ENCODE measurements around the gene SIGLEC14.
A peak's percentile ranks its signal among the peaks of the same experiment; 100 is the strongest.

SIGLEC14 gene

DNA sequence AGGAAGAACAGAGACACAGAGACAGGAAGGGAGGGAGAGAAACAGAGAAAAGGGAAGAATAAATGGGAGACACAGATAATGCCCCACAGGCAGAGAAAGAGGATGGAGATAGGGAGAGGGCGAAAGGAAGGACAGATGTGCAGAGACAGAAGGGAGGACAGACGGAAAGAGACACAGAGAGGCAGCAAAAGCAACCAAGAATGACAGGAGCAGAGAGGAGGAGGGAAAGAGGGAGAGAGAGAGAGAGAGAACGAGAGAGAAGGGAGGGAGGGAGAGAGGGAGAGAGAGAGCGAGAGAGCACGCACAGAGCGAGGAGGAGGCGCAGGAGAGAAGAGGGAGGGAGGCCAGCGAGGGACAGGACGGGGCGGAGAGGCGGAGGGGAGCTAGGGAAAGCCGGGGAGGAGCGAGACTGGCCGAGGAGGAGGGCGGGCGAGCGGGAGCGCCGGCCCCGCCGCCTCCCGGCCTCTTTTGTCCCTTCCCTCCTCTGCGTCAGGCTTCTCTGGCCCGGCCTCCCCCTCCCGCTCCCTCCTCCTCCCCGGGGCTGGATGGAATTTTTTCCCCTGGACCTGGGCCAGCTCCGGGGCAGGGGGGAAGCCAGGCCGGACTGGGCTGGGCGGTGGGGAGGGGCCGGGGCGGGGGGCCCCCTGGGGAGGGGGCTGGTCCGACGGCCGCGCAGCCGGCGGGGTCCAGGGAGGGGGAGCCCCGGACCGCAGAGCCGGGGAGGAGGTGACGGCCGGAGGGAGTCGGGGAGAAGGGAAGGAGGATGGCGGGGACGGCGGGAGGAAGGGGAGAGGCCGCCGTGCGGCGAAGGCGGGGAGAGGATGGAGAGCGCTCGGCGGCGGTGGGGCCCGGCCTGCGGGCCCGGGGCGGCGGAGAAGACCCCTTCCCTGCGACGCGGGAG, 42.3 kb upstream of the SIGLEC14 start (continued):
- TF ChIP-seq, protein P1, sequence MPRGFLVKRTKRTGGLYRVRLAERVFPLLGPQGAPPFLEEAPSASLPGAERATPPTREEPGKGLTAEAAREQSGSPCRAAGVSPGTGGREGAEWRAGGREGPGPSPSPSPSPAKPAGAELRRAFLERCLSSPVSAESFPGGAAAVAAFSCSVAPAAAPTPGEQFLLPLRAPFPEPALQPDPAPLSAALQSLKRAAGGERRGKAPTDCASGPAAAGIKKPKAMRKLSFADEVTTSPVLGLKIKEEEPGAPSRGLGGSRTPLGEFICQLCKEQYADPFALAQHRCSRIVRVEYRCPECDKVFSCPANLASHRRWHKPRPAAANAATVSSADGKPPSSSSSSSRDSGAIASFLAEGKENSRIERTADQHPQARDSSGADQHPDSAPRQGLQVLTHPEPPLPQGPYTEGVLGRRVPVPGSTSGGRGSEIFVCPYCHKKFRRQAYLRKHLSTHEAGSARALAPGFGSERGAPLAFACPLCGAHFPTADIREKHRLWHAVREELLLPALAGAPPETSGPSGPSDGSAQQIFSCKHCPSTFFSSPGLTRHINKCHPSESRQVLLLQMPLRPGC (tag by site-specific recombination; IDR thresholded peaks at IDR 0.05): no peak
- TF ChIP-seq ZNF701 (tag by site-specific recombination; IDR thresholded peaks at IDR 0.05): peak; percentile 78; the same call in 1 of the 2 replicates
- no peak for TF ChIP-seq ZNF510 (tag by site-specific recombination; IDR thresholded peaks at IDR 0.05; ENCODE audit: insufficient replicate concordance)
- TF ChIP-seq ZSCAN30 (tag by site-specific recombination; IDR thresholded peaks at IDR 0.05): peak; percentile 62
- peak; percentile 86 for TF ChIP-seq ZBTB48 (tag by site-specific recombination; IDR thresholded peaks at IDR 0.05)
- no peak for TF ChIP-seq ZNF211 (tag by site-specific recombination; IDR thresholded peaks at IDR 0.05; ENCODE audit: low read depth)
- no peak for TF ChIP-seq GFI1B (tag by site-specific recombination; IDR thresholded peaks at IDR 0.05)
- 0 out of 2 replicates have a peak, but pooled peaks have one; percentile 19 for TF ChIP-seq TRIM28 (IDR thresholded peaks at IDR 0.05; ENCODE audit: borderline replicate concordance, low read length)
- peak; percentile 88 for TF ChIP-seq ZFP69B (tag by site-specific recombination; IDR thresholded peaks at IDR 0.05)
- TF ChIP-seq ZNF23 (tag by site-specific recombination; IDR thresholded peaks at IDR 0.05; ENCODE audit: borderline replicate concordance): peak; percentile 76
- TF ChIP-seq ZNF341 (tag by site-specific recombination; IDR thresholded peaks at IDR 0.05; ENCODE audit: low read depth): peak; percentile 95
- TF ChIP-seq, protein P2, sequence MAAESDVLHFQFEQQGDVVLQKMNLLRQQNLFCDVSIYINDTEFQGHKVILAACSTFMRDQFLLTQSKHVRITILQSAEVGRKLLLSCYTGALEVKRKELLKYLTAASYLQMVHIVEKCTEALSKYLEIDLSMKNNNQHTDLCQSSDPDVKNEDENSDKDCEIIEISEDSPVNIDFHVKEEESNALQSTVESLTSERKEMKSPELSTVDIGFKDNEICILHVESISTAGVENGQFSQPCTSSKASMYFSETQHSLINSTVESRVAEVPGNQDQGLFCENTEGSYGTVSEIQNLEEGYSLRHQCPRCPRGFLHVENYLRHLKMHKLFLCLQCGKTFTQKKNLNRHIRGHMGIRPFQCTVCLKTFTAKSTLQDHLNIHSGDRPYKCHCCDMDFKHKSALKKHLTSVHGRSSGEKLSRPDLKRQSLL (tag by site-specific recombination; IDR thresholded peaks at IDR 0.05): no peak
- no peak; the same call in 1 of the 2 replicates for TF ChIP-seq BCL11B (tag by site-specific recombination; IDR thresholded peaks at IDR 0.05; ENCODE audit: low read depth)
- TF ChIP-seq, protein P3, sequence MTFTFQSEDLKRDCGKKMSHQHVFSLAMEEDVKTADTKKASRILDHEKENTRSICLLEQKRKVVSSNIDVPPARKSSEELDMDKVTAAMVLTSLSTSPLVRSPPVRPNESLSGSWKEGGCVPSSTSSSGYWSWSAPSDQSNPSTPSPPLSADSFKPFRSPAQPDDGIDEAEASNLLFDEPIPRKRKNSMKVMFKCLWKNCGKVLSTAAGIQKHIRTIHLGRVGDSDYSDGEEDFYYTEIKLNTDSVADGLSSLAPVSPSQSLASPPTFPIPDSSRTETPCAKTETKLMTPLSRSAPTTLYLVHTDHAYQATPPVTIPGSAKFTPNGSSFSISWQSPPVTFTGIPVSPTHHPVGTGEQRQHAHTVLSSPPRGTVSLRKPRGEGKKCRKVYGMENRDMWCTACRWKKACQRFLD (tag by site-specific recombination; IDR thresholded peaks at IDR 0.05): no peak
- TF ChIP-seq GLIS1 (tag by site-specific recombination; IDR thresholded peaks at IDR 0.05): peak; percentile 72
- peak; percentile 80; the same call in 1 of the 2 replicates for TF ChIP-seq SALL2 (tag by site-specific recombination; IDR thresholded peaks at IDR 0.05; ENCODE audit: borderline replicate concordance)
- TF ChIP-seq ZNF785 (tag by site-specific recombination; IDR thresholded peaks at IDR 0.05): peak; percentile 67; the same call in 1 of the 2 replicates
- TF ChIP-seq, protein P4, sequence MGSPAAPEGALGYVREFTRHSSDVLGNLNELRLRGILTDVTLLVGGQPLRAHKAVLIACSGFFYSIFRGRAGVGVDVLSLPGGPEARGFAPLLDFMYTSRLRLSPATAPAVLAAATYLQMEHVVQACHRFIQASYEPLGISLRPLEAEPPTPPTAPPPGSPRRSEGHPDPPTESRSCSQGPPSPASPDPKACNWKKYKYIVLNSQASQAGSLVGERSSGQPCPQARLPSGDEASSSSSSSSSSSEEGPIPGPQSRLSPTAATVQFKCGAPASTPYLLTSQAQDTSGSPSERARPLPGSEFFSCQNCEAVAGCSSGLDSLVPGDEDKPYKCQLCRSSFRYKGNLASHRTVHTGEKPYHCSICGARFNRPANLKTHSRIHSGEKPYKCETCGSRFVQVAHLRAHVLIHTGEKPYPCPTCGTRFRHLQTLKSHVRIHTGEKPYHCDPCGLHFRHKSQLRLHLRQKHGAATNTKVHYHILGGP (tag by site-specific recombination; IDR thresholded peaks at IDR 0.05): peak; percentile 65; the same call in 1 of the 2 replicates
- TF ChIP-seq ZNF132 (tag by site-specific recombination; IDR thresholded peaks at IDR 0.05; ENCODE audit: borderline replicate concordance): no peak
- TF ChIP-seq ZNF16 (tag by site-specific recombination; IDR thresholded peaks at IDR 0.05; ENCODE audit: low read depth): no peak
- TF ChIP-seq ZNF350 (tag by site-specific recombination; IDR thresholded peaks at IDR 0.05): no peak
- TF ChIP-seq WT1 (tag by site-specific recombination; IDR thresholded peaks at IDR 0.05): peak; percentile 80
- no peak for TF ChIP-seq OSR2 (tag by site-specific recombination; IDR thresholded peaks at IDR 0.05)
- TF ChIP-seq ZXDB (tag by site-specific recombination; IDR thresholded peaks at IDR 0.05): peak; percentile 92
- no peak for TF ChIP-seq ZNF585B (tag by site-specific recombination; IDR thresholded peaks at IDR 0.05)
- no peak for TF ChIP-seq HOXC10 (CRISPR knock-in tag; IDR thresholded peaks at IDR 0.05)
- no peak for TF ChIP-seq ZNF626 (tag by site-specific recombination; IDR thresholded peaks at IDR 0.05)
- 0 out of 2 replicates have a peak, but pooled peaks have one; percentile 10 for TF ChIP-seq ZNF548 (tag by site-specific recombination; IDR thresholded peaks at IDR 0.05)
- TF ChIP-seq, protein P5, sequence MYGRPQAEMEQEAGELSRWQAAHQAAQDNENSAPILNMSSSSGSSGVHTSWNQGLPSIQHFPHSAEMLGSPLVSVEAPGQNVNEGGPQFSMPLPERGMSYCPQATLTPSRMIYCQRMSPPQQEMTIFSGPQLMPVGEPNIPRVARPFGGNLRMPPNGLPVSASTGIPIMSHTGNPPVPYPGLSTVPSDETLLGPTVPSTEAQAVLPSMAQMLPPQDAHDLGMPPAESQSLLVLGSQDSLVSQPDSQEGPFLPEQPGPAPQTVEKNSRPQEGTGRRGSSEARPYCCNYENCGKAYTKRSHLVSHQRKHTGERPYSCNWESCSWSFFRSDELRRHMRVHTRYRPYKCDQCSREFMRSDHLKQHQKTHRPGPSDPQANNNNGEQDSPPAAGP (tag by site-specific recombination; IDR thresholded peaks at IDR 0.05): peak; percentile 75; the same call in 1 of the 2 replicates
- peak; percentile 87 for TF ChIP-seq KLF1 (tag by site-specific recombination; IDR thresholded peaks at IDR 0.05)
- TF ChIP-seq ZNF791 (tag by site-specific recombination; IDR thresholded peaks at IDR 0.05): peak; percentile 85; the same call in 1 of the 2 replicates
- peak; percentile 98 for TF ChIP-seq GLI4 (tag by site-specific recombination; IDR thresholded peaks at IDR 0.05)
- TF ChIP-seq, protein P6, sequence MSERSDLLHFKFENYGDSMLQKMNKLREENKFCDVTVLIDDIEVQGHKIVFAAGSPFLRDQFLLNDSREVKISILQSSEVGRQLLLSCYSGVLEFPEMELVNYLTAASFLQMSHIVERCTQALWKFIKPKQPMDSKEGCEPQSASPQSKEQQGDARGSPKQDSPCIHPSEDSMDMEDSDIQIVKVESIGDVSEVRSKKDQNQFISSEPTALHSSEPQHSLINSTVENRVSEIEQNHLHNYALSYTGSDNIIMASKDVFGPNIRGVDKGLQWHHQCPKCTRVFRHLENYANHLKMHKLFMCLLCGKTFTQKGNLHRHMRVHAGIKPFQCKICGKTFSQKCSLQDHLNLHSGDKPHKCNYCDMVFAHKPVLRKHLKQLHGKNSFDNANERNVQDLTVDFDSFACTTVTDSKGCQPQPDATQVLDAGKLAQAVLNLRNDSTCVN (tag by site-specific recombination; optimal IDR thresholded peaks at IDR 0.05): peak; percentile 50

Data from HEK293 (cell line).